GM18505 (cell line): ENCODE measurements around the gene ZNF784.
A peak's percentile ranks its signal among the peaks of the same experiment; 100 is the strongest.

Experiments used
- ATAC-seq: cut with Tn5 transposase; IDR thresholded peaks from one replicate; pipeline ENCODE4 v1.9.1; 2021; ENCODE audit not compliant: unreplicated experiment
- POLR2A ChIP-seq: IDR thresholded peaks from 4 replicates; pipeline ENCODE4 v1.6.1; 2011; ENCODE audit warnings: borderline replicate concordance; ENCODE audit not compliant: insufficient read depth, insufficient read length; ENCODE audit errors: extremely low read depth

ZNF784 gene

GRCh38 chr19:55603115-55603514, 21.3 kb downstream of the ZNF784 start:
- ATAC-seq: no peak
- no peak for TF ChIP-seq POLR2A

GRCh38 chr19:55602104-55603001, 22.0 kb downstream of the ZNF784 start:
- ATAC-seq: no peak
- no peak for TF ChIP-seq POLR2A

GRCh38 chr19:55601084-55601483, 23.3 kb downstream of the ZNF784 start:
- no peak for TF ChIP-seq POLR2A
- ATAC-seq: no peak

GRCh38 chr19:55600662-55601028, 23.7 kb downstream of the ZNF784 start:
- TF ChIP-seq POLR2A: peak; percentile 29
- no peak for ATAC-seq

- ATAC-seq: peak; percentile 35
- TF ChIP-seq POLR2A: no peak
These were observed 24.3 kb downstream of the ZNF784 start, which contains the start of gene ZNF524 for GRCh38 chr19:55599842-55600661. Gene ZNF524, plus strand, starts transcription at chr19:55600288. Its CDS starts 1,825 bp downstream, at chr19:55602113.

- ATAC-seq: peak; percentile 44
- no peak for TF ChIP-seq POLR2A
These were observed 24.9 kb downstream of the ZNF784 start, which contains the start of gene FIZ1 for GRCh38 chr19:55599468-55599841. Gene FIZ1, minus strand, starts transcription at chr19:55599517. Its CDS starts 1,652 bp downstream, at chr19:55597865.

- peak; percentile 68 for TF ChIP-seq POLR2A
- ATAC-seq: peak; percentile 56
These were observed 25.5 kb downstream of the ZNF784 start for GRCh38 chr19:55598719-55599467.

- ATAC-seq: no peak
These were observed 26.3 kb downstream of the ZNF784 start for GRCh38 chr19:55598034-55598433.

GRCh38 chr19:55597501-55597921, 26.9 kb downstream of the ZNF784 start:
- no peak for ATAC-seq
- TF ChIP-seq POLR2A: no peak

More at GRCh38 chr19:55598034-55598433, 26.3 kb downstream of the ZNF784 start:
- TF ChIP-seq POLR2A: no peak

- no peak for ATAC-seq
- TF ChIP-seq POLR2A: no peak
These were observed 28.1 kb downstream of the ZNF784 start for GRCh38 chr19:55596304-55596703.

- ATAC-seq: no peak
- no peak for TF ChIP-seq POLR2A
These were observed 29.3 kb downstream of the ZNF784 start for GRCh38 chr19:55594996-55595545.

GRCh38 chr19:55593096-55593772, 31.1 kb downstream of the ZNF784 start:
- ATAC-seq: no peak
- no peak for TF ChIP-seq POLR2A

GRCh38 chr19:55592391-55593090, 31.8 kb downstream of the ZNF784 start:
- no peak for TF ChIP-seq POLR2A
- ATAC-seq: no peak
